Endothelial cell of umbilical vein (primary cell): ENCODE results near the gene TSPAN15. TPM values are rescaled to one million over a fixed set of nuclear protein-coding genes. Genes with fewer than 3 reads are reported as not detected.
A peak's percentile ranks its signal among the peaks of the same experiment; 100 is the strongest.

Experiments
- BruUV-seq: library from RNA; stranded (reverse); fragments of 400-500 nt; replicated peaks from 2 replicates; lab custom pipeline; 2021; lab: Mats Ljungman, UMichigan
- CTCF ChIA-PET: fragments of 300-600, 350-600 bp; sonication (Branson Sonifier 250); formaldehyde crosslinking; loops from one replicate; lab custom pipeline; 2021; ENCODE audit warnings: antibody characterized with exemption, inconsistent platforms; lab: Charles Lee
- POLR2A ChIA-PET: fragments of 300-600, 350-600 bp; sonication (Branson Sonifier 250); formaldehyde crosslinking; loops from one replicate; lab custom pipeline; 2021; ENCODE audit warnings: antibody characterized with exemption, inconsistent platforms; lab: Charles Lee
- DNase-seq: peaks from one replicate; pipeline ENCODE4 v3.0.0-alpha.2; 2011; ENCODE audit warnings: low read depth, low spot score
- FAIRE-seq: peaks from 2 replicates; lab custom pipeline; 2011; peaks lifted over from hg19 to GRCh38; lab: Jason Lieb, UNC
- H2AFZ ChIP-seq: 2 replicates; pipeline ENCODE4 v1.6.0; 2012; ENCODE audit warnings: low read depth, low read length, control low read depth, inconsistent platforms
- H3K27ac ChIP-seq: 2 replicates; pipeline ENCODE4 v1.5.1; 2011; ENCODE audit warnings: low read depth, mild to moderate bottlenecking, control low read depth, low read length, moderate library complexity; ENCODE audit not compliant: insufficient read depth
- H3K27me3 ChIP-seq, 2 experiments: 2 replicates each; pipeline versions ENCODE4 v1.6.0 to v1.6.1; 2011; ENCODE audit warnings: low read length in 2 of 2, mixed read lengths in 1 of 2; ENCODE audit not compliant: control insufficient read depth in 2 of 2, insufficient read depth in 2 of 2
- H3K36me3 ChIP-seq, 2 experiments: 2 replicates in 1 of 2; 3 replicates in 1 of 2; pipeline ENCODE4 v1.5.1; 2011; ENCODE audit warnings: low read length in 2 of 2, mild to moderate bottlenecking in 1 of 2, moderate library complexity in 1 of 2; ENCODE audit not compliant: control insufficient read depth in 2 of 2, insufficient read depth in 2 of 2; ENCODE audit errors: extremely low read depth in 1 of 2
- H3K4me1 ChIP-seq: 3 replicates; pipeline ENCODE4 v1.5.1; 2011; ENCODE audit warnings: mild to moderate bottlenecking, low read length; ENCODE audit not compliant: control insufficient read depth, insufficient read depth; ENCODE audit errors: extremely low read depth
- H3K4me2 ChIP-seq: 2 replicates; pipeline ENCODE4 v1.6.1; 2011; ENCODE audit warnings: low read length, control low read depth, mixed read lengths; ENCODE audit not compliant: insufficient read depth
- H3K4me3 ChIP-seq, 3 experiments: fragments of 200-600 bp in 1 of 3; sonication (generic), shearing (Covaris generic) in 1 of 3; replicated peaks in 1 of 3; 2 replicates each; pipeline ENCODE4 v1.5.1; 2011 to 2016; ENCODE audit warnings: control low read depth in 3 of 3, low read length in 3 of 3, mild to moderate bottlenecking in 2 of 3, inconsistent platforms in 1 of 3, low read depth in 1 of 3, moderate library complexity in 1 of 3; ENCODE audit not compliant: insufficient read depth in 1 of 3
- H3K79me2 ChIP-seq: 2 replicates; pipeline ENCODE4 v1.6.0; 2012; ENCODE audit warnings: low read length, inconsistent platforms; ENCODE audit not compliant: control insufficient read depth, insufficient read depth
- H3K9ac ChIP-seq: replicated peaks from 2 replicates; pipeline ENCODE3; 2011; ENCODE audit warnings: low read length, control low read depth; ENCODE audit not compliant: insufficient read depth; ENCODE audit errors: extremely low read depth
- H3K9me1 ChIP-seq: replicated peaks from 3 replicates; pipeline ENCODE4 v1.6.0; 2011; ENCODE audit warnings: mild to moderate bottlenecking, low read length; ENCODE audit not compliant: control insufficient read depth, insufficient read depth; ENCODE audit errors: extremely low read depth
- H3K9me3 ChIP-seq: replicated peaks from 2 replicates; pipeline ENCODE4 v1.5.1; 2012; ENCODE audit warnings: low read length, inconsistent platforms; ENCODE audit not compliant: control insufficient read depth, insufficient read depth
- H4K20me1 ChIP-seq: replicated peaks from 2 replicates; pipeline ENCODE3; 2011; ENCODE audit warnings: mild to moderate bottlenecking, low read length; ENCODE audit not compliant: control insufficient read depth, insufficient read depth; ENCODE audit errors: extremely low read depth
- EZH2 ChIP-seq: IDR thresholded peaks from 2 replicates; pipeline ENCODE4 v1.6.1; 2012; ENCODE audit warnings: borderline replicate concordance, low read depth, mild to moderate bottlenecking, moderate library complexity, low read length, inconsistent platforms; ENCODE audit not compliant: severe bottlenecking
- JUN ChIP-seq: IDR thresholded peaks from 2 replicates; pipeline ENCODE4 v1.6.1; 2011; ENCODE audit warnings: borderline replicate concordance, low read depth; ENCODE audit not compliant: insufficient read length, insufficient read depth
- POLR2A ChIP-seq: IDR thresholded peaks from 2 replicates; pipeline ENCODE4 v1.6.1; 2012; ENCODE audit warnings: low read depth, mild to moderate bottlenecking, control low read depth, low read length
- POLR2AphosphoS5 ChIP-seq: IDR thresholded peaks from 2 replicates; pipeline ENCODE4 v1.6.1; 2012; ENCODE audit warnings: low read depth, mild to moderate bottlenecking, control low read depth, low read length, moderate library complexity; ENCODE audit not compliant: insufficient read depth
- dilution Hi-C: fragments of 300-500 bp; cut with MboI; formaldehyde crosslinking; loops from one replicate; pipeline ENCODE4 v1.15.0; 2019; ENCODE audit warnings: low sequenced_read_pairs; ENCODE audit not compliant: extremely low pct_ligation_motif_present
- intact Hi-C: fragments of 100-400 bp; cut with micrococcal nuclease; formaldehyde crosslinking; loops from one replicate; pipeline ENCODE4 v1.10.0; 2022
- polyA plus RNA-seq, 4 experiments: library from polyadenylated mRNA; depleted of rRNA in 3 of 4; stranded (reverse) in 3 of 4; unstranded in 1 of 4; fragments of >200 nt; gene quantifications; 2 replicates each; pipeline versions ENCODE4 v1.2.1 to v1.2.3, GENCODE V29; 2011 to 2012; ENCODE audit warnings: missing spikeins in 1 of 4
- total RNA-seq: library from RNA; stranded (reverse); gene quantifications from 2 replicates; pipeline ENCODE4 v1.2.3, GENCODE V29; 2021
- TF ChIP-seq, protein P1 (sequence below), 2 donors: IDR thresholded peaks; 1 replicate in 1 of 2; 2 replicates in 1 of 2; pipeline ENCODE4 v1.5.1; 2011; ENCODE audit warnings: low read length in 2 of 2, mild to moderate bottlenecking in 2 of 2, moderate library complexity in 2 of 2, control low read depth in 1 of 2, inconsistent platforms in 1 of 2, low read depth in 1 of 2; ENCODE audit not compliant: insufficient read depth in 1 of 2; ENCODE audit errors: extremely low read depth in 1 of 2
- TF ChIP-seq, protein P2 (sequence below): IDR thresholded peaks from 2 replicates; pipeline ENCODE4 v1.6.1; 2011; ENCODE audit not compliant: insufficient read depth, insufficient read length

The TSPAN15 gene
- total and polyA plus RNA-seq, 2 donors (not counting 3 experiments of a cell fraction or from before 2014, with no cell fraction given), result 78.4 to 189 TPM

DNA sequence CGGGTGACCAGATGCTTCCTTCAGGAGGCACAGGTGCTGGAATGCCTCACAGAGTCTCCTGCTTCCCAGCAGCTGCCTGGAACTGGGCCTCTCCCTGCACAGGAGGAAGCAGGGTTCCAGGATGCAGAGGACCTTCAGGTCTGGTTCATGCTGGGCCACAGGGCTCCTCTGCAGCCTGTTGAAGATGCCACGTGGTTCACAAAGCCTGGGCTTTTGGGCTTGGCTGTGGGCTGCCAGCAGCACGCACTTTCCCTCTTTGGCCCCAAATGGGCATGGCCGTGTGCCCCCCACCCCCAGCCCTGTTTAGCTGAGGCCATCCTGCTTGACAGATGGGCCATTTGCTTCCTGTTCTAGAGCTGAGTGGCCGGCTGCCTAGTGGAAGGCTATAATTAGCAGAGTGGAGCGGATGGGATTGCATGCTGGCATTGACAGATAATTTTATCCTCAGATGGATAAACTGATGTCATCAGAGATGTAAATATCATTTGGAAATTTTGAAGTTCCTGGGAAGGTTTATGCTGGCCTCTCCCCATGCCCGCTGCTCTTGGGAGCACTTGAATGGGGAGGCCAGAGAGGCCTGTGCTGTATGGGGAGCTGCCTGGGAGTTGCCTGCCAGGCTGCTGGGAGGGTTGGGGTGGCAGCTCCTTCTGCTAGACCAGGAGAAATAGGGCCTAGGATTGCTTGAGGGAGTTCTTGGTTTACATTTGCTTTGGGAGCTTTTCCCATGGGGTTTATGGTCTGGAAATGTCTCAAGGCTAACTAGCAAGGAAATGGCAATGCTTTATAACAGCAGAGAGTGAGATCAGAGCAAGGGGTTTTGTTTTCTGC lies 28.2 kb downstream of the TSPAN15 start:
- Histone ChIP-seq H3K36me3 (peaks cover 0 to 4% of the 10 kb centered on the region in 2 experiments), H3K4me1 (peaks cover 52% of the 10 kb centered on the region), H3K4me2 (no peak overlapping the region), H3K79me2 (no peaks in the 10 kb centered on the region), H3K27me3 (no peaks in the 10 kb centered on the region), H3K9ac (peak overlapping the region; percentile 3), H3K4me3 (no peak overlapping the region), H3K9me1 (no peaks in the 10 kb centered on the region), H2AFZ (no peak overlapping the region), H3K27ac (peak overlapping the region; percentile 47), H4K20me1 (no peaks in the 10 kb centered on the region), H3K9me3 (no peaks in the 10 kb centered on the region)
- intact Hi-C loops, result loop anchor here (1.0 to 2.0 kb wide), 5 partner anchors 11 to 28 kb away; partner anchors contain the start of gene TSPAN15
- ChIA-PET POLR2A (no interaction called here), CTCF (interaction anchor here (0.8 to 2.9 kb wide), 5 partner anchors 13 to 33 kb away, joined by 4 to 11 read pairs (median 8); no protein-coding TSS in a partner anchor)
- dilution Hi-C loops, result no loop called here
- DNase-seq, result peak; percentile 57
- no TSS peak for BruUV-seq
- TF ChIP-seq, protein P1, sequence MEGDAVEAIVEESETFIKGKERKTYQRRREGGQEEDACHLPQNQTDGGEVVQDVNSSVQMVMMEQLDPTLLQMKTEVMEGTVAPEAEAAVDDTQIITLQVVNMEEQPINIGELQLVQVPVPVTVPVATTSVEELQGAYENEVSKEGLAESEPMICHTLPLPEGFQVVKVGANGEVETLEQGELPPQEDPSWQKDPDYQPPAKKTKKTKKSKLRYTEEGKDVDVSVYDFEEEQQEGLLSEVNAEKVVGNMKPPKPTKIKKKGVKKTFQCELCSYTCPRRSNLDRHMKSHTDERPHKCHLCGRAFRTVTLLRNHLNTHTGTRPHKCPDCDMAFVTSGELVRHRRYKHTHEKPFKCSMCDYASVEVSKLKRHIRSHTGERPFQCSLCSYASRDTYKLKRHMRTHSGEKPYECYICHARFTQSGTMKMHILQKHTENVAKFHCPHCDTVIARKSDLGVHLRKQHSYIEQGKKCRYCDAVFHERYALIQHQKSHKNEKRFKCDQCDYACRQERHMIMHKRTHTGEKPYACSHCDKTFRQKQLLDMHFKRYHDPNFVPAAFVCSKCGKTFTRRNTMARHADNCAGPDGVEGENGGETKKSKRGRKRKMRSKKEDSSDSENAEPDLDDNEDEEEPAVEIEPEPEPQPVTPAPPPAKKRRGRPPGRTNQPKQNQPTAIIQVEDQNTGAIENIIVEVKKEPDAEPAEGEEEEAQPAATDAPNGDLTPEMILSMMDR (IDR thresholded peaks at IDR 0.05; ENCODE audit: extremely low read depth in 1 of 2, insufficient read depth in 1 of 2, low read depth in 1 of 2, low read length in 2 of 2), result no peak
- no peak for TF ChIP-seq JUN
- no peak for TF ChIP-seq POLR2AphosphoS5
- TF ChIP-seq POLR2A, result no peak
- TF ChIP-seq EZH2, result no peak
- TF ChIP-seq, protein P2, sequence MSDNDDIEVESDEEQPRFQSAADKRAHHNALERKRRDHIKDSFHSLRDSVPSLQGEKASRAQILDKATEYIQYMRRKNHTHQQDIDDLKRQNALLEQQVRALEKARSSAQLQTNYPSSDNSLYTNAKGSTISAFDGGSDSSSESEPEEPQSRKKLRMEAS, result peak; percentile 52
- FAIRE-seq, result peak; percentile 31
